ENCODE results near the gene PAK1.

PAK1 gene

GRCh38 chr11:77370217-77370616 is 103.7 kb downstream of the PAK1 start:
- no peak for DNase-seq (ENCODE audit: low spot score)

GRCh38 chr11:77361184-77361583 is 112.7 kb downstream of the PAK1 start:
- no peak for DNase-seq (ENCODE audit: low spot score)

- DNase-seq (ENCODE audit: low spot score): no peak
These were observed 114.4 kb downstream of the PAK1 start for GRCh38 chr11:77359481-77359880.

GRCh38 chr11:77353131-77353530 is 120.8 kb downstream of the PAK1 start:
- no peak for DNase-seq (ENCODE audit: low spot score)

GRCh38 chr11:77351281-77351886 is 122.5 kb downstream of the PAK1 start:
- DNase-seq (ENCODE audit: low spot score): no peak

- no peak for DNase-seq (ENCODE audit: low spot score)
These were observed 125.9 kb downstream of the PAK1 start for GRCh38 chr11:77347948-77348347.

GRCh38 chr11:77346906-77347603 is 126.8 kb downstream of the PAK1 start:
- DNase-seq (ENCODE audit: low spot score): no peak

GRCh38 chr11:77345621-77346020 is 128.3 kb downstream of the PAK1 start:
- no peak for DNase-seq (ENCODE audit: low spot score)

- no peak for DNase-seq (ENCODE audit: low spot score)
These were observed 133.4 kb downstream of the PAK1 start for GRCh38 chr11:77340501-77340900.

GRCh38 chr11:77332259-77332658 is 141.6 kb downstream of the PAK1 start:
- DNase-seq (ENCODE audit: low spot score): no peak

- DNase-seq (ENCODE audit: low spot score): no peak
These were observed 148.7 kb downstream of the PAK1 start for GRCh38 chr11:77325159-77325558.

GRCh38 chr11:77324508-77324907 is 149.4 kb downstream of the PAK1 start:
- DNase-seq (ENCODE audit: low spot score): no peak

GRCh38 chr11:77322926-77323590 is 150.8 kb downstream of the PAK1 start:
- no peak for DNase-seq (ENCODE audit: low spot score)

GRCh38 chr11:77322506-77322905 is 151.4 kb downstream of the PAK1 start:
- no peak for DNase-seq (ENCODE audit: low spot score)

- no peak for DNase-seq (ENCODE audit: low spot score)
These were observed 153.5 kb downstream of the PAK1 start for GRCh38 chr11:77320351-77320750.

- no peak for DNase-seq (ENCODE audit: low spot score)
These were observed 155.3 kb downstream of the PAK1 start for GRCh38 chr11:77318600-77318999.

GRCh38 chr11:77316733-77317342 is 157.1 kb downstream of the PAK1 start:
- no peak for DNase-seq (ENCODE audit: low spot score)

- DNase-seq (ENCODE audit: low spot score): no peak
These were observed 161.8 kb downstream of the PAK1 start for GRCh38 chr11:77312107-77312506.

GRCh38 chr11:77311701-77312100 is 162.2 kb downstream of the PAK1 start:
- DNase-seq (ENCODE audit: low spot score): no peak

GRCh38 chr11:77310721-77311120 is 163.2 kb downstream of the PAK1 start:
- no peak for DNase-seq (ENCODE audit: low spot score)

GRCh38 chr11:77309401-77310085 is 164.4 kb downstream of the PAK1 start:
- no peak for DNase-seq (ENCODE audit: low spot score)

- no peak for DNase-seq (ENCODE audit: low spot score)
These were observed 165.1 kb downstream of the PAK1 start for GRCh38 chr11:77308838-77309237.

Data from CD4-positive, alpha-beta T cell treated with Interleukin-15 for 4 hours (primary cell).